GM18858 (cell line): ENCODE measurements around the gene TMEM187.

Experiments used
- ATAC-seq: cut with Tn5 transposase; IDR thresholded peaks from one replicate; pipeline ENCODE4 v1.9.1; 2021; ENCODE audit not compliant: unreplicated experiment

Gene TMEM187

GRCh38 chrX:153972368-153973126, at the start of gene TMEM187:
TSS of gene TMEM187 (plus strand) at chrX:153972754. CDS start at chrX:153982063, 9,309 bp downstream.
- peak; percentile 49 for ATAC-seq

GRCh38 chrX:153922932-153923857, 49.4 kb upstream of the TMEM187 start:
- no peak for ATAC-seq

GRCh38 chrX:153924149-153924861, 48.2 kb upstream of the TMEM187 start:
- ATAC-seq = no peak

- ATAC-seq = no peak
Measured at GRCh38 chrX:153925387-153925738, 47.2 kb upstream of the TMEM187 start.

GRCh38 chrX:153925739-153926551, 46.6 kb upstream of the TMEM187 start, which contains the start of gene ARHGAP4:
TSS of gene ARHGAP4 (minus strand) at chrX:153926264. CDS start at chrX:153926202, 62 bp downstream.
- ATAC-seq = no peak

- no peak for ATAC-seq
Measured at GRCh38 chrX:153926552-153926857, 46.0 kb upstream of the TMEM187 start.

- ATAC-seq = peak; percentile 33
Measured at GRCh38 chrX:153926858-153927671, 45.5 kb upstream of the TMEM187 start.

- ATAC-seq = no peak
Measured at GRCh38 chrX:153927672-153927921, 45.0 kb upstream of the TMEM187 start.

- peak; percentile 85 for ATAC-seq
Measured at GRCh38 chrX:153927922-153928760, 44.4 kb upstream of the TMEM187 start.

- no peak for ATAC-seq
Measured at GRCh38 chrX:153928846-153929245, 43.7 kb upstream of the TMEM187 start.

- ATAC-seq = no peak
Measured at GRCh38 chrX:153929576-153929975, 43.0 kb upstream of the TMEM187 start.

- no peak for ATAC-seq
Measured at GRCh38 chrX:153930011-153930910, 42.3 kb upstream of the TMEM187 start.

GRCh38 chrX:153931151-153931550, 41.4 kb upstream of the TMEM187 start:
- no peak for ATAC-seq

GRCh38 chrX:153931748-153932147, 40.8 kb upstream of the TMEM187 start:
- ATAC-seq = no peak

GRCh38 chrX:153932220-153932915, 40.2 kb upstream of the TMEM187 start:
- ATAC-seq = no peak

GRCh38 chrX:153933748-153934147, 38.8 kb upstream of the TMEM187 start:
- ATAC-seq = no peak

GRCh38 chrX:153934148-153934761, 38.3 kb upstream of the TMEM187 start:
- ATAC-seq = no peak
